GM21529 (cell line): ENCODE results near the gene POLR3K.

ENCODE experiments used
- ATAC-seq: cut with Tn5 transposase; IDR thresholded peaks from one replicate; pipeline ENCODE4 v1.9.1; 2021; ENCODE audit not compliant: unreplicated experiment

The POLR3K gene

DNA sequence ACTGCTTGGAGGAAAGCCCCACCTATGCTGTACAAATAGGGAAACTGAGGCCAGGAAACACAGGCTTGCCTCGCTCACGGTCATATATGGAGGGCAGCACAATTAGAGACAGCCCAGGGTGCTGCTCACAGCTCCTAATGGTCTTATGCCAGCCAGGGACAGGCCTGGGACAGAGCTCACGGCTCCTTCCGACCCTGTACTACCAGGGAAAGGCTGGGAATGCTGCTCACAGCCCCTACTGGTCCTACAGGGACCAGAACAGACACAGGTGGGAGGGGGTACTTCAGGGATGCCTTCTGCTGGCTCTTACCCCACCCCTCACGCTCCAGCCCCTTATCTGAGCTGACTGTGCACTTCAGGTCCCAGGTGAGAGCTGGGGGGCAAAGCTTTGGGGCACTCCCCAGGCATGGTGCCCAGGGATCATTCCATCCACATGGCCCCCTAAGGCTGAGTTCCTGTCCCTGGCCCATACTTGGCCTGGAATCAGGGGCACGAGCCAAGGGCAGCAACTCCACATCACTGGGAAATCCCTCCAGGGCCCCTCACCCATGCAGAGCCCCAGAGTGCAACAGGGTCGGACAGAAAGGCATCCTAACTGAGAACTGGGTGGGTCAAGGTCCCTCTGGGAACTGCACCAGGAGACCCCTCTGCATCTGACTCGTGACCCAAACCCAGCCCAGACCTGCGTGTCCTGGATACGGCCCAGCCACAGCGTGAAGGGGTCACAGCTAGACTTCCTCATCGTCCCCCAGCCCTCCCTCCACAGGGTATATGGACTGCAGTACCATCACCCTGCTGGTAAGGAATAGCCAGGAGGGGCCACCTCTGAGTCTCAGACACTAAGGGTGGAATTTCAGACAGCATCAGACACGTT is 13.1 kb upstream of the POLR3K start:
- ATAC-seq, result no peak

DNA sequence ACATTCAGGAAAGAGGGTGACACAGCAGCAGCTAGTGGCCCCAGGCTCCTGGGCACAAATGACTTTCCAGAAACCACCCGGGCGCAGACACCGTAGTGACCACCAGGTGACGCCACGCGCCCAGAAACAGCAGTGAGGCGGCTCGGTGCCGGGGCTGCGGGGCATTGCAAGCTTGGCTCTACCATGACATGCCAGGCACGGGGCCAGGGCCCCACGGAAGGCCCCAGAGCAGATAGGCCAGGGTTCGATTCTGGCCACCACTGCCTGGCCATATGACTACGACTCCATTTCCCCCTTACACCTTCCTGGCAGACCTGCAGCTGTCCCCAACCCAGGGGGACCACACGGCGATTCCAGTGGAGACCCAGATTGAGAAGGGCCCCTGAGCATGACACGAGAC is 12.3 kb upstream of the POLR3K start:
- no peak for ATAC-seq

DNA sequence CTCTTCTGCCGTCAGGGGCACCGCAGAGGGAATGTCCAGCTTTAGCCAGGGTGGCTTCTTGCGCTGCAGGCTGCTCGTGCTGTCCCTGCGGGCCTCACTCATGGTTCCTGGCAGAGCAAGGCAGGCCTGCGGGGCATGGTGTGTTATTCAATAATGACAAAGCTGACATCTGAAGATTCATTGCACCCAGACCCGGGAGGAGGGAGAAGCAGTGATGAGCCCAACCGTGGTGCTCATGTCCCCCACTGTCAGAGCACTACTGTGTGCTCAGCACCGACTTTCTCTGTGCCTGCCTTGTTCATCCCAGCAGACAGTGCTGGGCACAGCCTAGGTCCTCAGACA is 11.5 kb upstream of the POLR3K start:
- ATAC-seq, result no peak

DNA sequence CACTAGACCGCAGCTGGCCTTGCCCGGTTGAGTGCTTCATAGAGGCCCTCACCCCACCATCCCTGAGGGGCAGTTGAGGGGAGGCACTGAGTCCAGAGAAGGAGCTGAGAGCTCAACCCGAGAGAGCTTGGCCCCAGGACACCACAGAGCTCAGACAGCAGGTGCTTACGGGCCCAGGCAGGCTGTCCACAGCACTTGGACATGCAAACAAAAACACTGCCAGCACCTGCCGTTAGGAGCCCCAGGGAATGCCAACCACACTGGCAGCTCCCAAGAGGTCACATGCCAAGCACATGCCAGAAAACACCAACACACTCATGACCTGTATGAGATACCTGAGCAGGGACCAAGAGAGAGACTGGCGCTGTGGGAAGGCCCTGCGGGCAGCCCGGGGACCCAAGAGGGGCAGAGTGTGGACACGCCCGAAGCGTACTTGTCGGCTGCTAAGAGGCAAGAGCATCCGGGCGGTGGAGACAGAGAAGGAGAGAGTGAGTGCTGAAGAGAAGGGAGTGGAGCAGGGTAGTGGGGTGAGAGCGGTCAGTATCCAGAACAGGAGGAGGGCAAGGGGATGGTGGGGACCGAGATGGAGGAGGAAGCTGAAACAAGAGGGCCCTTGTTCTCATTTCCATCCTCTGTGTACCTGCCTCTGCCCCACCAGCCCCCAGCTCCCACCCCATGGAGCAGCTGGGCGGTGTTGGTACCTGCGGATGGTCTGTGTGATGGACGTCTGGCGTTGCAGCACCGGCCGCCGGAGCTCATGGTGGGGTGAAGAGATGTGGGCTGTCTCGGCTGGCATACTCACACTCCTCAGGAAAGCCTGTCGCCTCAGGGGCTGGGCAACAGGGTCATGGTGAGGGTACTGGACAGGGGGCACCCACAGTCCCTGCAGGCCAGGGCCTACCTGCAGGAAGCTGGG is 10.8 kb upstream of the POLR3K start:
- no peak for ATAC-seq

DNA sequence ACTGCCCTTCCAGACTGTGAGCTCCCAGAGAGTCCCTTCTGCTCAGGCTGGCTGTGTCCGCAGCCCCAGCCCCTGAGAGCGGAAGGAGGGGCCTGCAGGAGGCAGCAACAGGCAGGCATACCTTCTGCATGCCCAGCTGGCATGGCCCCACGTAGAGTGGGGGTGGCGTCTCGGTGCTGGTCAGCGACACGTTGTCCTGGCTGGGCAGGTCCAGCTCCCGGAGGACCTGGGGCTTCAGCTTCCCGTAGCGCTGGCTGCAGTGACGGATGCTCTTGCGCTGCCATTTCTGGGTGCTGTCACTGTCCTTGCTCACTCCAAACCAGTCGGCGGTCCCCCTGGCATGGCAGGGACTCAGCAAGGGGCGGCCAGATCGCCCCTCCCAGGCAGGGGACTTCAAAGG is 10.1 kb upstream of the POLR3K start:
- ATAC-seq, result no peak

DNA sequence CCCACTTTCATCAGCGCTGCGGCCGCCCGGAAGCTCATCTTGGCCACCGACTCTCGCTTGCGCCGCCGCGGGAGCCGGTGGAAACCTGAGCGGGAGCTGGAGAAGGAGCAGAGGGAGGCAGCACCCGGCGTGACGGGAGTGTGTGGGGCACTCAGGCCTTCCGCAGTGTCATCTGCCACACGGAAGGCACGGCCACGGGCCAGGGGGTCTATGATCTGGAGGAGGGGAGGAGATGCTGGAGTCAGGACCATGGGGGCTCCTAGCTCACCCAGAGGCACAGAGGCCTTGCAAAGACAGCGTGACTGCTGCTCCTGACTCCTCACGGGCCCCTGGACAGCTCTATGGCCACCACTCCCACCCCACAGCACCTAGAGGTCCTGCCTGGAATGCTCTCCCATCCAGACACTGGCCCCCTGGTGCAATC is 9.6 kb upstream of the POLR3K start:
- ATAC-seq, result no peak

DNA sequence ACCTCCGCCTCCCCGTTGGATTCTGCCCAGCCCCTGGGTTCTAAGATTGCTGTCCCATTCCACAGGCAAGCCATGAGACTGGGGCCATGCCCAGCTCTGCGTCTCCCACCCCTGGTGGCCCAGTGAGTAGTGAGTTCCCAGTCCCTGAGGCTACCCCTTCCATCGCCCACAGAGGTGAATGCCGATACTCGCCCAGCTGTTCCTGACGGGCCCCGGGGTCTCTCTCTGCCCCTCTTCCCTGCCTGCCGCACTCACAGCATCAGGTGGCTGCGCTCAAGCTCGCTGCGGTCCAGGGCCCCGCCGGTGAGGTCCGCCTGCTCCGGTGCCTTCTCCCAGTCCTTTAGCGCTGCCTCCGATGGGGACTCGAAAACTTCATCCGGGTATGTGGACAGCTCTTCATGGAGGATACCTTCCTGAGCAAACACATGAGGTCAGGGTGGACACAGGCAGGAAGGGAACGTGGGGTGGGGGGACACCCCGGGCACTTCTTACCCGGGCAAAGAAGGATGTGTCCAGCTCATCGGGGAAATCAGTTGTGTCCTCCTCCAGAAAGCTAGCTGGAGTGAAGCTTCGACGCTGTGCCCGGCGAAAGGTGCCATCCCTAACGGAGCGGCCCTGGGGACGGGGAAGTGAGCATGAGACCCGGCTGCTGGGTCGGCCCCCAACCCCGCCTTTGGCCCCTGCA is 9.0 kb upstream of the POLR3K start:
- ATAC-seq, result no peak

DNA sequence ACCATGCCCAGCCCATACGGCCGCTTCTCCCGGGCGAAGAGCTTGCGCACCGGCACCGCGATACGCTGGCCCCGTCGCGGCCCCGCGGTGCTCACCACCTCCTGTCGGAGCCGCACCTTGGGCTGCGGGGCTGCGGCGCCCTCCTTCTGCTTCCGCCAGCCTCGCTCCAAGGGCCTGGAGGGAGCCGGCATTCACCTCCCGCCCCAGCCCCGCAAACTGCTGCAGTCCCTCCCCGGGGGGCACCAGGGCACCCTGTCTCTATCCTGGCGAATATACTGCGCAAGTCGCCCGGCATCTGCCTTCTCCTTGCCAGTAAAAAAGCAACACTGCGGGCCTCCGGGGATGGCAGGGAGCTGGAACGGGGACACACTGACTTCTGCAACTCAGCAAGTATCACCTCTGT is 8.5 kb upstream of the POLR3K start:
- ATAC-seq, result no peak

DNA sequence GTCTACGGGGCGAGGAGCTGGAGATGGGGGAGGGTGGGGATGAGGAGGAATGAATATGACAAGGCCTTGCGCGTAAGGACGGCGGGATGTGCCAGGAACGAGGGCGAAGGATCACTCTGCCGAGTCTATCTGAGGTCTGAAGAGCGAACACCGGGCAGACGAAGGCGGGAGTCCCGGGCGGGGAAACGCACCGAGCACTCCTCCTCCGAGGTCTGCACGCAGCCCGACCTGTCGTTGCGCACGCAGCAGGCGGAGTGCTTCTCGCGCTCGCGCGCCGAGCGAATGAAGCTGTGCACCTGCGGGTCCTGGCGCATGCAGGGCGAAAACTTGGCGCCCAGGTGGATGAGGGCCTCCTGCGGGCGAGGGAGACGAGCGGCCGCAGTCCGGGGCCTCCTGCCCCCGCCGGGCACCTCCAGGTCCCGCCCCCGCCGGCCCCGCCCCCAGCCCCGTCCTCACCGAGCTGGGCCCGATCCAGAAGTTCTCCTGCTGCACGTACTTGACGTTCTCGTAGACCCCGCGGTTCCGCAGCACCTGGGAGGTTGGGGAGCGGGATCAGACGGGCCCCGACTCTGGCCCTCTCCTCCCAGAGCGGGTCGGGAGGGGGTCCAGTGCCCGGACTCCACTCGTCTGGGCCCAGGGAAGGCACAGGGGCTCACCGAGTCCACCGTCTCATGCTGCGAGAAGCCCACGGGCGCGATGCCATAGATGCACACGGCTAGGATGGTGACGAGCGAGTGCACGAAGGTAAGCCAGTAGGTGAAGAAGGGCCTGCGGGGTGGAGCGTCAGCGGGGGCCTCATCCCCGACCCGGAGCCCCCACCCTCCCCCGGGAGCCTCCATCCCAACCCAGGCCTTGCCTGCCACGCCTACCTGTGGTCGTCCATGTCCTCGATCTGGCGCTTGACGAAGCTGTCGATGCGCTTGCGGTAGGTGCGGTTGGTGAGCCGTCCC is 7.8 kb upstream of the POLR3K start:
- no peak for ATAC-seq

DNA sequence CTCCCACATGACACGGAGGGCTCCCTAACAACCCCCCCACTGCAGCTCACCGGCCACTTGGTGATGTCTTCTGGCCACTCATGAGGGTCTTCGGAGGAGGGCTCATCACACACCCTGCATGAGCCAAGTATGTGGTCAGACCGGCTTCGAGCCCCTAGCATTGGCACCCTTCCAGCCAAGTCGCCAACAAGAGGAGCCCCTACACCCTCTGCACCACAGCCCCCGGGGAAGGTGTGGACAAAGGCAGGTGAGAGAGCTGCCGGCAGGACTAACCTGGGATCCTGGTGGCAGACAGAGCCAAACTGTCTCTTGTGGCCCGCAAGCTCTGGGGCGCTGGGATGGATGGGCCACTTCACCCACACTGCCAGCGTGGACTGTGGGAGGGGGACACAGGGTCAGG is 6.8 kb upstream of the POLR3K start:
- ATAC-seq, result no peak

DNA sequence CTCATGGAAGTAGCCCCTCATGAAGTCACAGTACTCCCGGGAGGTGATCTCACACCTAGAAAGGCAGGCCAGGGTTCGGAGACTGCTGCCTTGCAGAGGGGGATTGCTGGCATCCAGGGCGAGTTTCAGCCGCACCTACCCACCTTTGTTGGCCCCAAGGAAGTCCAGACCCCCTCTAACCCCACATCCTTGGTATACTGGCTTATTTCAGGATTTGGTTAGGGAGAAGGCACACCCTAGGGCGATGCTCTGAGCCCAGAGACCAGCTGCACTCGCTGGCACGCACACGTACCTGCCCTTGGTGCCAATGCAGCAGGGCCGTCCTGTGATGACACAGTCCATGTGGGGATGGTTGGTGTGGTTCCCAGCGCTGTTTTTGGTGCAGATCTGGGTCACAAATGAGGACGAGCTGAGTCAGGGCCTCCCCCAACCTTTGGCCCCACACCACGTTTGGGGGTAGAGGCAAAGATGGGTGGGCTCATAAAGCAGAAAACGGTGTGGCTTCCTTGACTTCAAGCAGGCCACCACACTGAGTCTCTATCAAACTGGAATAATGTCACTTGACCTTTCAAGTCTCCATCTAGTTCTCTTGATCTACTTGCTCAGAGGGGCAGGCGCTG is 6.1 kb upstream of the POLR3K start:
- ATAC-seq, result no peak

DNA sequence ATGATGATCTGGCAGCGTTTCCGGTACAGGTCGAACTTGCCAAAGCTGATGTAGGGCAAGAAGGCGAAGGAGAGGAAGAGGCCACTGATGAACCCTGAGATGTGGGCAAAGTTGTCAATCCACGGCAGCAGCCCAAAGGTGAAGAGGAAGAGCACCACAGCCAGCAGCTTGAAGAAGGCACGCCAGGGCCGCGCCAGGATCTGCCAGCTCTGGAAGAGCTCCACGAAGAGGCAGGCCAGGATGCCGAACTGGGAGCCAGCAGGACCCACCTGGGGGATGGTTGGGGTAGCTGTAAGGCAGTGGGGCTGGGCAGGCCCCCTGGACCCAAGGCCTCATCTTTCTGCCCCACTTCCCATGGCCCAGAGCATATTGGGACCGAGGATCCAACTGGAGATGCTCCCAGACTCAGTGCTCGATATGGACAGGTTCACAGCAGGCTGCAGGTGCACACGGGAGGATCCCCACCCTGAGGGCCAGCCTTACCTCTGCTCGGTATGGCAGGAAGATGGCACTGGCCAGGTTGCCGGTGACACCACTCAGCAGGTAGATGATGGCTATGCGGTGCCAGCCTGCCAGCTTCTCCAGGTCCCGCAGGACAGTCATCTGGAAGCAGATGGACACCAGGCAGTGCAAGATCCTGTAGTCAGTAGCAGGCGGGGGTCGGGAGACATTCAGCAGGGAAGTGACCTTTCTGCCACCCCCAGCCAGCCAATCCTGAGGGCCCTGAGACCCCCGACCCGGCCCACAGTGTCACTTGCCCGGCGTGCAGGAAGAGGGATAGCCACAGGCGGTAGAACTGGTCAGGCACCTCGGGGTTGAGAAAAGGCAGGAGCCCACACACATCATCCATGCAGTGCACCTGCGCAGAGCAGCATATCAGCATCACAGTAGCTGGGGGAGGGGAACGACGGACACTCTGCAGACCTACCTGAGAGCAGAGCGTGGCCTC is 5.4 kb upstream of the POLR3K start:
- ATAC-seq, result no peak

DNA sequence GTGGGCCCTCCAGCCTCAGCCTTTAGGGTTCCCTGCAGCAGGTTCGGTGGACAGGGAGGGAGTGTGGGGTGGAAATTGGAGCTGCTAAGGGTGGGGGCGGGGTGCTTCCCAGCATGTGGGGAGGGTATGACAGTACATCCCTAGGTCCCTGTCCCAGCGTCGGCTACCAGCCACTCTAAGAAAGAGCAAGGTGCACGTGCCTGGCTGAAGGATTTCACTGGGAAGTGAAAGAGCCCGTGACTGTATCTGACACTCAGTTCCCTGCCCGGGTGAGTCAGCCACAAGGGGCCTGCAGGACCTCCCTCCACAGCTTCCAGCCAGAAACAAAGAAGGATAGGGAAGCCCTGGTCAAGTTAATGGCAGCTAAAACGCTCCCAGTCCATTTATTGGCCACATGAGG is 4.3 kb upstream of the POLR3K start:
- no peak for ATAC-seq

DNA sequence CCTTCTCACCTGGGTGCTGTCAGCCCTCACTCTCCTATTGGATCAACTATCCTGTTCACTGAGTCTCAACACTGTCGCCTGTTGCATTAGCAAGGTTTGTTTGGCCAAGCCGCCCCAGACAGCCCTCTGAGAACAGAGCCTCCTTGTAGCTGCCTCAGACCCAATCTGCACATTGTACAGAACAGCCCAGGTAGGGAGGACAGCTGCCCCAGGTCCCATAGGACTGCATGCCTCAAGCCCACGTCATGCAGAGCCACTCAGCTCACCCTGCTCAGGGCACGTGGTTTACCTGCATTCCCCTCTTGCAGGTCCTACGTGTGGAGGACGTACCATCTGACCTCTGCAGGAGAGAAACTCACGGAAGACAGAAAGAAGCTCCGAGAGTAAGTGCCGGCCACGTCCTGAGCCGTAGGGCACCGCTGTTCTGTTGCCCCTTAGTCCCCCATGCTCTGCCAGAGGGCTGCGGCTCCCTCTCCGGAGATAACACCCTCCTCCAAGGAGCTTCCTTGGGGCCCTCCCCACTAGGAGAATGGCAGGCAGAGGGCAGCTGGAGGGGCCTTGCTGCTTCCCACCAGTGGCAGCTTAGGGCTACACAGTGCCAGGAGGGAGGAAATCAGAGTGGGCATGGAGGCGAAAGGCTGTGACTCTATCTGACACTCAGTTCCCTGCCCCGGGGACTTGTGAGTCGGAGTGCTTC is 3.0 kb upstream of the POLR3K start:
- ATAC-seq, result no peak

DNA sequence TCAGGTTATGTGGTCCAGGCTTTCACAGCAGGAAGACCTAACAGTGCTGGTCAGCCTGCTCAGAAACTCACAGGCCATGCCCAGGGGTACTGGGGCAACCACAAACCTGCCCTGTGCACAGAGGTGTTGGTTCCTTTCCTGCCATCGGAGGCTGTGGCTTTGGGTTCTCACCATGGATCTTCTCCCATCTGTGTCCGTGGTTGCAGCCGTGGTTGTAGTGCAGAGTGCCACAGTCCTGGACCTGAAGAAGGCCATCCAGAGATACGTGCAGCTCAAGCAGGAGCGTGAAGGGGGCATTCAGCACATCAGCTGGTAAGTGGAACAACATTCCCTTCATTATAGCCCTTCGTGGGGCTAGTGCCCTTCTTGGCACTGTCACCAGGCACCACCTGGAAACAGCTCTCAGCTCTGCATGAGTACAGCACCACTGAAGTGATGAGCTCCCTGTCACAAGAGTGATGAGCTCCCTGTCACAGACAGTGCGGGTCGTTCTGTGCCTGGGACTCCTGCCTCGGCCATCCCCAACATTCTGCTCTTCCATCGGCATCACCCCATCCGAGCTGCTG is 2.2 kb upstream of the POLR3K start:
- no peak for ATAC-seq

DNA sequence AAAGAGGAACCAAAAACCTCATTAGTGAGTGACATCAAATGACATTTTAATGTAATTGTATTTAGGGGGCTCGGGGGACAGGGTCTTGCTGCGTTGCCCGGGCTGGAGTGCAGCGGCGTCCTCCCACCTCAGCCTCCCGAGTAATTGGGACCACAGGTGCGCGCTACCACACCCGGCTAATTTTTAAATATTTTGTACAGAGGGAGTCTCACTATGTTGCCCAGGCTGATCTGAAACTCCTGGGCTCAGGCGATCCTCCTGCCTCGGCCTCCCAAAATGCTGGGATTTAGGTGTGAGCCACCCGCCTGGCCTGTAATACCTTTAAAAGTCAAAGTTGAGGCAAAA is 801 bp upstream of the POLR3K start:
- ATAC-seq, result no peak

DNA sequence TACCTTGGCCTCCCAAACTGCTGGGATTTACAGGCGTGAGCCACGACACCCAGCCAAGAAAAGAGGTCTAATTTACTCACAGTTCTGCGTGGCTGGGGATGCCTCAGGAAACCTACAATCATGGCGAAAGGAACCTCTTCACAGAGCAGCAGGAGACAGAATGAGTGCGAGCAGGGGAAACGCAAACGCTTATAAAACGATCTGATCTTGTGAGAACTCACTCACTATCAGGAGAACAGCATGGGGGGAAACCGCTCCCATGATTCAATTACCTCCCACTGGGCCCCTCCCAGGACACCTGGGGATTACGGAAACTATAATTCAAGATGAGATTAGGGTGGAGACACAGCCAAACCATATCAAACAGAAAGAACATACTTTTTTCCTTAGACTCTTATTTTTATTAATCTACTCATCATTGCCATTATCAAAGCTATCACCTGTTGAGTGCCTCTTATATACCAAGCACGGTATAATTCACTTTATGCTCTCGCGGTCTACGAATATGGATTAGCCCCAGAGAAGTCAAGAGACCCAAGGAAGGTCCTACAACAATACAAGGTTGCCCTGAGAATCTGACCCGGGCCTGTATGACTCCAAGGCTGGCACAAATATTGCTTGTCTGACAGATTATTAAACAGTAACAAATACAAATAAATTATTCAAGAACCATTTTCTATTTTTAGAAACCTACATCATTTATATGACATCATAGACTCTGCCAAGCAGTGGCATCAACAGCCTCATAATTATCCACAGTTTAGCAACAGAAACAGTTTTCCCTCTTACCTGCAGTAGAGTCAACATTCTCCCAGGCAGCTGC is 2.4 kb downstream of the POLR3K start:
- ATAC-seq, result no peak
